Activated naive CD4-positive, alpha-beta T cell treated with anti-CD3 and anti-CD28 coated beads, Interleukin-2, amount 50 U/mL, for 72 hours (primary cell): ENCODE measurements around the gene BEND2. TPM values are rescaled to one million over a fixed set of nuclear protein-coding genes. Genes with fewer than 3 reads are reported as not detected.
"Not testable (repeated sequence)": the region's sequence is repeated elsewhere in the genome, so short reads cannot be mapped to it uniquely, and the experiment has no call there.

ENCODE experiments used
- ATAC-seq, 2 donors: fragments of 150-1000 bp; cut with Tn5 transposase; 2 replicates each; pipeline ENCODE4 v1.10.0; 2021; ENCODE audit warnings: mild to moderate bottlenecking in 2 of 2, moderate library complexity in 2 of 2
- DNase-seq, 2 donors: peaks; one replicate each; pipeline ENCODE4 v3.0.0; 2021 to 2022; ENCODE audit warnings: low spot score in 2 of 2
- H3K27ac Mint-ChIP-seq, 2 donors: one replicate each; pipeline ENCODE4 v1.8.0; 2022; ENCODE audit warnings: mild to moderate bottlenecking in 2 of 2, mixed read lengths in 2 of 2
- H3K36me3 Mint-ChIP-seq, 2 donors: one replicate each; pipeline ENCODE4 v1.8.0; 2022; ENCODE audit warnings: mixed read lengths in 2 of 2
- H3K9me3 Mint-ChIP-seq, 2 donors: one replicate each; pipeline ENCODE4 v1.8.0; 2022; ENCODE audit warnings: mixed read lengths in 2 of 2
- total RNA-seq, 2 donors: library from RNA; stranded (reverse); gene quantifications; one replicate each; pipeline ENCODE4 v1.2.3, GENCODE V29; 2022

The BEND2 gene
- total RNA-seq, result not detected

- ATAC-seq (no peak), DNase-seq (no peak)
- Mint-ChIP-seq H3K9me3 (peaks cover 0 to 5% of the 10 kb centered on the region in 2 donors), H3K36me3 (no peaks in the 10 kb centered on the region), H3K27ac (no peak within 1 kb of the TSS)
Measured at GRCh38 chrX:18220786-18221185, at the start of gene BEND2. Gene BEND2 (minus strand): TSS chrX:18220886. CDS start chrX:18220750, 136 bp downstream.

DNA sequence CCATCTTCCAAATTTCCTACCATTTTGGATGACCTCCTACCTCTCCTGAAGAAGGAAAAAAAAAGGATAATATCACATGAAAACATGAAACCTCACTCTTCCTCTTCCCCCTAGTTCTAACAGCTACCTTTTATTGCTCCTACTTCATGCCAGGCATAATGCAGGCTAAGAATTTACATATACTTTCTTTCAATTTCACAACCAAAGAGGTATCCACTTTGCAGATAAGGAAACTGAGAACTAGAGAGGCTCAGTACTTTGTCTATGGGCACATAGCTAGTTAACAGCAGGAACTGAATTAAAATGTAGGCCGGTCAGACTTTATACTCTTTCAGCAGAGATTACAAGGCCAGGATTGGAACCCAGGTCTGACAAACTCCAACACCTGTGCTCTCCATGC, 34.4 kb upstream of the BEND2 start:
- no peak overlapping the region for H3K27ac Mint-ChIP-seq
- no peaks in the 10 kb centered on the region for H3K9me3 Mint-ChIP-seq
- ATAC-seq (no peak), DNase-seq (no peak)
- no peaks in the 10 kb centered on the region for H3K36me3 Mint-ChIP-seq

- Mint-ChIP-seq H3K36me3 (no peaks in the 10 kb centered on the region), H3K27ac (no peak overlapping the region), H3K9me3 (no peaks in the 10 kb centered on the region)
- ATAC-seq (no peak), DNase-seq (no peak)
Measured at GRCh38 chrX:18252644-18253359, 32.1 kb upstream of the BEND2 start.

- not testable (repeated sequence) for H3K27ac Mint-ChIP-seq, ATAC-seq, H3K36me3 Mint-ChIP-seq, DNase-seq, H3K9me3 Mint-ChIP-seq
Measured at GRCh38 chrX:18229646-18230045, 9.0 kb upstream of the BEND2 start.

- no peak for ATAC-seq
- no peak overlapping the region for H3K27ac Mint-ChIP-seq
Measured at GRCh38 chrX:18228069-18228468, 7.4 kb upstream of the BEND2 start.

GRCh38 chrX:18227458-18227857, 6.8 kb upstream of the BEND2 start:
- Mint-ChIP-seq H3K36me3 (no peaks in the 10 kb centered on the region), H3K27ac (no peak overlapping the region), H3K9me3 (no peaks in the 10 kb centered on the region)
- DNase-seq (no peak), ATAC-seq (no peak)

More at GRCh38 chrX:18228069-18228468, 7.4 kb upstream of the BEND2 start:
- H3K36me3 Mint-ChIP-seq, result no peaks in the 10 kb centered on the region
- H3K9me3 Mint-ChIP-seq, result no peaks in the 10 kb centered on the region
- DNase-seq, result no peak

DNA sequence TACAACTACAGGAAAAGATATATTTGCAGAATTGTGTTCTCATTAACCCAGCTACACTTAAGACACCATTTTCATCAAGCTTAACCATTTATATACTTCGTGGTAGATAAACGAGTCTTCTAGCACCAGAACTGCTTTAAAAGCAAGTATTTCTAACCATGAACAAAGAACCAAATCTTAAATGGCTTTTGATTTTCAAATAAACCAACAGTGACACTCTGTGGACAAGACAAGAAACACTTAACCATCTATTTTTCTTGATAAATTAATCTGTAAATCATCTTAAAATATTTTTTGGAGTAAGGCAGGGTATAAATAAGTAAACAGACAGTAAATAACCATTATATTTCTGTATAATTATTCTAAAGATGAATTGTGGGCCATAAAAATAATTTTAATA, 10.2 kb downstream of the BEND2 start:
- Mint-ChIP-seq H3K9me3 (no peaks in the 10 kb centered on the region), H3K36me3 (no peaks in the 10 kb centered on the region)
- no peak for ATAC-seq

GRCh38 chrX:18206657-18207056, 14.0 kb downstream of the BEND2 start:
- Mint-ChIP-seq H3K27ac (no peak overlapping the region), H3K36me3 (no peaks in the 10 kb centered on the region), H3K9me3 (no peaks in the 10 kb centered on the region)
- no peak for ATAC-seq
- no peak for DNase-seq

More for the DNA sequence above, 10.2 kb downstream of the BEND2 start:
- no peak for DNase-seq
- no peak overlapping the region for H3K27ac Mint-ChIP-seq

DNA sequence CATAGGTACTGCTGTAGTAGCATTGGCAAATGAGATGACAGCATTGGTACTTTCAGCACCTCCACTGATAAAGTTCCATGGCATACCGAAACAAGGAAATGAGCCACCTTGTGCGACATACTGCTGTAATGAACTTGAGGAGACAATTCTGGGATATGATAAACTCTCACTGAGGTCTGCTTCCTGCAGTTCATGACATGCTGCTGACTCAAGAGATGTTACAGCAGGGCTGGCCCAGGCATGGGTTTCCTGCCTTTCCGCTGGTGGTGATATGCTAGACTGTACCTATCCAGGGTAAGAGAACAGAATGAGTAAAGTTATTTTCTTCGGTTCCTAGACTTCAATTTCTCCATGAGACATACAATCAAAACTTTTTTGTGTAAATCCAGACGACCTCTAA, 17.1 kb downstream of the BEND2 start:
- no peaks in the 10 kb centered on the region for H3K9me3 Mint-ChIP-seq
- no peak overlapping the region for H3K27ac Mint-ChIP-seq
- ATAC-seq (no peak), DNase-seq (no peak)
- H3K36me3 Mint-ChIP-seq, result no peaks in the 10 kb centered on the region

DNA sequence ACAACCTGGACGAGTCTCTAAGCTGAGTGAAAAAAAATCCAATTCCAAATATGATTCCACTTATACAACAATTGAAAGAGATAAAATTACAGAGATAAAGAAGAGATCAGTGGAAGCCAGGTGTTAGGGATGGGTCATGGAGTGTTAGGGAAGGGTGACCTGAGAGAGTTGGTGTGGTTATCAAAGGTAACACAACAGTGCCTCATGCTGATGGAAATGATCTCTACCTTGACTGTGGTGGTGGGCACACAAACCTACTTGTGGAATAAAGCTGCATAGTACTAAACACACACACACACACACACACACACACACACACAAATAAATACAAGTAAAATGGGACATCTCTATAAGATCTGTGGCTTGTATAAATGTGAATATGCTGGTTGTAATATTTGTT, 26.0 kb downstream of the BEND2 start:
- ATAC-seq, result no peak
- Mint-ChIP-seq H3K36me3 (no peaks in the 10 kb centered on the region), H3K27ac (no peak overlapping the region), H3K9me3 (no peaks in the 10 kb centered on the region)
- DNase-seq, result no peak

DNA sequence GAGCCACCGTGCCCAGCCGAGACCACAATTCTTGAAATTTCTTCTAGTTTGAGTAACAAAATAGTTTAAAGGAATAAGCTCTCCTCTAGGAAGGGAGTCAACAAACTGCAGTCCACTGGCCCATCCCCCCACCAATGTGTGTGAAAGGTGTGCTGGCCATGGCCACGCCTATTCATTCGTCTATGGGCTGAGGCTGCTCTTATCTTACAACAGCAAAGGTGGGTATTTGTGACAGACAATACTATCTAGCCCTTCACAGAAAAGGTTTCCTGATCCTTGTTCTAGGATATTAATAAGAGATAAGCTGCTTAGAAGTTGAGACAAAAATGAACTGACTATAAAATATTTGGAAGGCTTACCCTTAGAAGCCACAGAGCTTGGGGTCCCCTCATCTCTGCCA, 41.2 kb downstream of the BEND2 start:
- H3K36me3 Mint-ChIP-seq, result no peaks in the 10 kb centered on the region
- DNase-seq (no peak), ATAC-seq (no peak)
- no peaks in the 10 kb centered on the region for H3K9me3 Mint-ChIP-seq
- H3K27ac Mint-ChIP-seq, result no peak overlapping the region

DNA sequence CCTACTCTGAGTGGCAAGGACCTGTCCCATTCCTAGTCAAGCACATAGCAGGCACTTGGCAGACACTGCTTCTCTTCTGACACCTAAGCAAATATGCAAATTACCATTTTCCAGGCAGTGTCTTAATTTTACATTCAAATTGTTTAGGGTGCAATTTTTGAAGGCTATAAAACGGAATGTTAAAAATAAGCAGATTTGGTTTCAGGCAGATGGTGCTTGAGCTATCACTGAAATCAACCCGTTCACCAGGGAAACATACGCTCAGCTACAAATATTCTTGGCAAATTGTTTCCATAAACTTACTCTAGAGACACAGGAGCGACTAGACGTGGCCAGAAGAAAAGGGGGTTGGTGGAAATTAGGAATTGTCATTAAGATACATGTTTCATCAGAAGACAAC, 45.7 kb downstream of the BEND2 start:
- no peak for ATAC-seq
- Mint-ChIP-seq H3K27ac (no peak overlapping the region), H3K9me3 (no peaks in the 10 kb centered on the region), H3K36me3 (no peaks in the 10 kb centered on the region)
- no peak for DNase-seq

- Mint-ChIP-seq H3K9me3 (no peaks in the 10 kb centered on the region), H3K27ac (no peak overlapping the region)
Measured at GRCh38 chrX:18174209-18174608, 46.5 kb downstream of the BEND2 start.

GRCh38 chrX:18173494-18174180, 47.0 kb downstream of the BEND2 start:
- DNase-seq (no peak), ATAC-seq (no peak)
- H3K36me3 Mint-ChIP-seq, result no peaks in the 10 kb centered on the region
- no peaks in the 10 kb centered on the region for H3K9me3 Mint-ChIP-seq
- H3K27ac Mint-ChIP-seq, result no peak overlapping the region

More at GRCh38 chrX:18174209-18174608, 46.5 kb downstream of the BEND2 start:
- no peaks in the 10 kb centered on the region for H3K36me3 Mint-ChIP-seq
- ATAC-seq, result no peak
- no peak for DNase-seq

DNA sequence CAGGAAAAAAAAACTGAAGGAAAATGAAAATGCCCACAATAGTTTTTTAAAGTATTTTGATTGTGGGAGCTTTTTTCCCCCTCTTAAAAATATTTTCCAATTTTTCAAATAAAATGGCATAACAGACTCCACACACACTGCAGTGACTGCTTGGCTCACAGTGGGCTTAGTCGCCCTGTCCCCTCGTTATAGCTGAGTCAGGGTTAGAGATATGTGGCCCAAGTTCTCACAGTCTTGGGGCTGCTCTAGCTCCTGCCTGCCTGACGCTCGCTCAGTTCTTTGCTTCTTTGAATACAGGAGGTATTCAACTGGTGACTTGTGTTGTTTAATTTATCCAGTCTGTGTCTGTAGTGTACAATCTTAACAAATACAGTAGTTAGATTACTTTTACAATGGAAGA, 47.7 kb downstream of the BEND2 start:
- H3K27ac Mint-ChIP-seq, result no peak overlapping the region
- no peak for DNase-seq
- H3K36me3 Mint-ChIP-seq, result no peaks in the 10 kb centered on the region
- H3K9me3 Mint-ChIP-seq, result no peaks in the 10 kb centered on the region
- no peak for ATAC-seq

DNA sequence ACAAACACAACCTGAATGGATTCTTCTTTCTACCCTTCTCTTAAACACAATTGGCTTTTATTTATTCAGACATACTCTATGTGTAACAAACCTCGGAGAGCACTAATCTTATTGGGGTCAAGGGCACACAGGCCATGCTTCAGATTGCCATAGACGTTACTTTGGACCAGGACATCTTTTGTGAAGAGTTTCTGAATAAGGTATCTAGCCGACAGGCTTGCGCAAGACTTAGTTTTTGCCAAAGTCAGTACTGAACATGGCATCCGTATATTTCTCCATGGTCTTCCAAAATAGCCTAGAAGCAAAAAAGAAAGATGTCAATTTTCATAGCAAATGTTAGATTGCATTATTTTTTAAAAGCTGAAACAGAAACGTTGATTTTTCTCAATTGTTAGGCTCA, 49.8 kb downstream of the BEND2 start:
- Mint-ChIP-seq H3K36me3 (no peaks in the 10 kb centered on the region), H3K9me3 (no peaks in the 10 kb centered on the region), H3K27ac (no peak overlapping the region)
- ATAC-seq, result no peak
- DNase-seq, result no peak

GRCh38 chrX:18166068-18166467, 54.6 kb downstream of the BEND2 start:
- Mint-ChIP-seq H3K27ac (no peak overlapping the region), H3K9me3 (no peaks in the 10 kb centered on the region)

GRCh38 chrX:18160369-18160768, 60.3 kb downstream of the BEND2 start:
- no peak for DNase-seq
- Mint-ChIP-seq H3K36me3 (peaks cover 0 to 4% of the 10 kb centered on the region in 2 donors), H3K27ac (no peak overlapping the region)

More at GRCh38 chrX:18166068-18166467, 54.6 kb downstream of the BEND2 start:
- no peaks in the 10 kb centered on the region for H3K36me3 Mint-ChIP-seq
- DNase-seq, result no peak
- ATAC-seq, result no peak

More at GRCh38 chrX:18160369-18160768, 60.3 kb downstream of the BEND2 start:
- peaks cover 0 to 6% of the 10 kb centered on the region in 2 donors for H3K9me3 Mint-ChIP-seq
- no peak for ATAC-seq
